ENCODE measurements around the gene CYBA.

CYBA gene

GRCh38 chr16:88643644-88643932 is 7.3 kb downstream of the CYBA start:
- no peak for DNase-seq

- peak; percentile 11 for DNase-seq
These were observed 7.8 kb downstream of the CYBA start for GRCh38 chr16:88642881-88643643.

- peak; percentile 11 for DNase-seq
These were observed 10.2 kb downstream of the CYBA start for GRCh38 chr16:88640498-88641247.

GRCh38 chr16:88640039-88640495 is 10.8 kb downstream of the CYBA start:
- no peak for DNase-seq

- DNase-seq, result peak; percentile 20
These were observed 11.4 kb downstream of the CYBA start for GRCh38 chr16:88639231-88640038.

- DNase-seq, result peak; percentile 23
These were observed 12.3 kb downstream of the CYBA start, which contains the start of gene IL17C for GRCh38 chr16:88638323-88639230. IL17C (plus strand) TSS chr16:88638572; CDS start chr16:88638642, 70 bp downstream.

- DNase-seq, result peak; percentile 9
These were observed 14.2 kb downstream of the CYBA start for GRCh38 chr16:88636488-88637265.

GRCh38 chr16:88635671-88636319 is 15.1 kb downstream of the CYBA start:
- no peak for DNase-seq

- DNase-seq, result peak; percentile 20
These were observed 15.7 kb downstream of the CYBA start for GRCh38 chr16:88634994-88635670.

GRCh38 chr16:88634141-88634993 is 16.5 kb downstream of the CYBA start:
- DNase-seq, result peak; percentile 70

- peak; percentile 69 for DNase-seq
These were observed 17.1 kb downstream of the CYBA start for GRCh38 chr16:88633684-88634140.

- no peak for DNase-seq
These were observed 18.3 kb downstream of the CYBA start for GRCh38 chr16:88632587-88632930.

GRCh38 chr16:88631920-88632586 is 18.8 kb downstream of the CYBA start:
- DNase-seq, result no peak

GRCh38 chr16:88631384-88631783 is 19.5 kb downstream of the CYBA start:
- DNase-seq, result no peak

GRCh38 chr16:88630941-88631340 is 19.9 kb downstream of the CYBA start:
- DNase-seq, result no peak

GRCh38 chr16:88630433-88630832 is 20.4 kb downstream of the CYBA start:
- DNase-seq, result no peak

GRCh38 chr16:88629835-88630234 is 21.0 kb downstream of the CYBA start:
- no peak for DNase-seq

GRCh38 chr16:88628512-88628974 is 22.3 kb downstream of the CYBA start:
- peak; percentile 18 for DNase-seq

All from stimulated activated CD4-positive, alpha-beta T cell treated with anti-CD3 and anti-CD28 coated beads, Interleukin-15, amount 100 ng/mL, for 24 hours (primary cell).